NT2/D1 (cell line): Measurements from ENCODE around the gene ALLC.

Experiments
- DNase-seq: peaks from one replicate; pipeline ENCODE4 v3.0.0-alpha.2; 2011; ENCODE audit warnings: low read depth, low spot score
- H3K27me3 ChIP-seq: 2 replicates; pipeline ENCODE4 v1.6.0; 2011; ENCODE audit warnings: mild to moderate bottlenecking; ENCODE audit not compliant: insufficient read length, insufficient read depth
- H3K36me3 ChIP-seq: 2 replicates; pipeline ENCODE4 v1.6.1; 2011; ENCODE audit warnings: mild to moderate bottlenecking, low read length, mixed read lengths; ENCODE audit not compliant: insufficient read depth, insufficient read length
- H3K4me1 ChIP-seq: 2 replicates; pipeline ENCODE4 v1.5.1; 2011; ENCODE audit not compliant: insufficient read depth, insufficient read length
- H3K4me3 ChIP-seq: 2 replicates; pipeline ENCODE4 v1.5.1; 2011; ENCODE audit warnings: low read depth; ENCODE audit not compliant: insufficient read length
- H3K9ac ChIP-seq: 2 replicates; pipeline ENCODE4 v1.6.0; 2011; ENCODE audit warnings: low read depth; ENCODE audit not compliant: insufficient read length
- H3K9me3 ChIP-seq: 2 replicates; pipeline ENCODE4 v1.5.1; 2011; ENCODE audit warnings: mild to moderate bottlenecking, low read length; ENCODE audit not compliant: insufficient read depth
- SUZ12 ChIP-seq: IDR thresholded peaks from 2 replicates; pipeline ENCODE4 v1.6.1; 2011; ENCODE audit not compliant: insufficient read length, insufficient read depth; ENCODE audit errors: extremely low read depth
- YY1 ChIP-seq: IDR thresholded peaks from 2 replicates; pipeline ENCODE4 v1.6.1; 2011; ENCODE audit not compliant: insufficient read length, insufficient read depth
- ZNF274 ChIP-seq: IDR thresholded peaks from 2 replicates; pipeline ENCODE4 v1.6.1; 2011; ENCODE audit warnings: mild to moderate bottlenecking, low read depth, low read length

Gene ALLC

DNA sequence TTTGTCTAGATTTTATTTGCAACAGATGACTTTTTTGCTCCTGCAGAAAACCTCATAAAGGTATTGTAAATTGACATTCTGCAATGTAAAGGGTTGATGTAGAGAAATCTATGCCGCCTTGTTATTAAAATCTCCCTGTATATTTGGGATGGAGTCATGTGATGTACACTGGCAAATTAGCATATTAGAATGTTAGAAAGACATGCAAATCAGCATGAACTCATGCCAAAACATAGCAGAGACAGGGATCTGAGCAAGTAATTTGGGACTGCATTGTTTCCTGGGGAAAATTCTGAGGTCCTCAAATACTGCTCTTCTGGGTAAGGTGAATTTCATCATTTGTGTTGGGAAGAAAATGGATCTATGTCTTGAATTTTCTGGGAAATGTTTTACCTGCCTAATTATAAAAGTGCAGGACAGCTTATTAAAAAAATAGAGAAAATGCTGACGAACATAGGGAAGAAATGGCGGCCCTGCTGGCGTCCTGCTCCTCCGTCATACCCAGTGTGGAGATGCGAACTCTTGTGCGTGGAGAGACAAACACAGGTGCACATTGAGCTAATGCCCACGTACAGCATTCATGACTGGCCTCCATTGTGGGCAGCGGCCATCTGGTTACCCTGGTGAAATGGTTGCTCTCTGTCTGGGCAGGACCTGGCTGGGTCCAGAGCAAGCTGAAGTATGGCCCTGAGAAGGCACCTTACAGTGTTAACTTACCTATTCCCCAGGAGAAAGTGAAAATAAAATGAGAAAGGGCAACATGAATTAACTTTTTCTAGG lies 16.3 kb downstream of the ALLC start:
- no peaks in the 10 kb centered on the region for H3K36me3 ChIP-seq
- no peak overlapping the region for H3K9ac ChIP-seq
- H3K4me3 ChIP-seq: no peak overlapping the region
- no peaks in the 10 kb centered on the region for H3K27me3 ChIP-seq
- TF ChIP-seq YY1: no peak
- TF ChIP-seq ZNF274: no peak
- no peak for TF ChIP-seq SUZ12
- no peak for DNase-seq
- no peaks in the 10 kb centered on the region for H3K4me1 ChIP-seq
- H3K9me3 ChIP-seq: no peaks in the 10 kb centered on the region

DNA sequence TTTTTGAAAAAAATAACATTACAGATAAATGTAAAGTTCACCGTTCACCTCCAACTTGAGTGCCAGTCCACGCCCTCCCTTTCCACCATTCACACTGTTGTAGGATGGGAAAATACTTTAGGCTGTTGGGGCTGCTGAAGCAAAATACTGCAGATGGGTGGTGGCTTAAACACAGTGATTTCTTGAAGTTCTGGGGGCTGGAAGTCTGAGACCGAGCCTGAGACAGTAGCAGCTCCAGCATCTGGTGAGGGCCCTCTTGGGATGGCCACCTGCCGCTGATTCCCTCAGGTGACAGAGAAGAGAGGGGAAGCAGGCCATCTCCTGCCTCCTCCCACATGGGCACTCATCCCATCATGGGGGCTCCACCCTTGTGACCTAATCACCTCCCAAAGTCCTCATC lies 17.7 kb downstream of the ALLC start:
- Histone ChIP-seq H3K9ac (no peak overlapping the region), H3K27me3 (no peaks in the 10 kb centered on the region), H3K9me3 (no peaks in the 10 kb centered on the region), H3K36me3 (no peaks in the 10 kb centered on the region), H3K4me3 (no peak overlapping the region), H3K4me1 (no peaks in the 10 kb centered on the region)
- TF ChIP-seq YY1 (no peak), ZNF274 (no peak), SUZ12 (no peak)
- no peak for DNase-seq

DNA sequence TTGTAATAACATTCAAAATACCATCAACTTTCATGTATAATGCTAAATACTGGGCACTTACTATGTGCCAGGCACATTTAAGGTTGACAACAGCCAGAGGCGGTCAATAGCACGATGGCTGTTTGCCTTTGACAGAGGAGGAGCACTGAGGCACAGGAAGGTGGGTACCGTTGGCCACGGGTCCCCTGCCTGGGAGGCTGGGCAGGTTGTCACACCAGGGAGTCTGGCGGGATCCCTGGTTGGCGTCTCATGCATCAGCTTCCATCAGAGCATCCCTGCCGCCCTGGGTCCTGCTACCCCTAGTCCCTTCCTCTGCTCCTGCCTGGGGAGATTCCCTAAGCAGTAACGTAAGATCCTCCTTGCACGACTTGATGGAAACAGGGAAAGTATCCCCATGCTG lies 19.4 kb downstream of the ALLC start:
- H3K36me3 ChIP-seq: no peaks in the 10 kb centered on the region
- TF ChIP-seq YY1 (no peak), SUZ12 (no peak), ZNF274 (no peak)
- no peak for DNase-seq
- H3K9ac ChIP-seq: no peak overlapping the region
- H3K27me3 ChIP-seq: no peaks in the 10 kb centered on the region
- H3K4me3 ChIP-seq: no peak overlapping the region
- no peaks in the 10 kb centered on the region for H3K9me3 ChIP-seq
- H3K4me1 ChIP-seq: no peaks in the 10 kb centered on the region

DNA sequence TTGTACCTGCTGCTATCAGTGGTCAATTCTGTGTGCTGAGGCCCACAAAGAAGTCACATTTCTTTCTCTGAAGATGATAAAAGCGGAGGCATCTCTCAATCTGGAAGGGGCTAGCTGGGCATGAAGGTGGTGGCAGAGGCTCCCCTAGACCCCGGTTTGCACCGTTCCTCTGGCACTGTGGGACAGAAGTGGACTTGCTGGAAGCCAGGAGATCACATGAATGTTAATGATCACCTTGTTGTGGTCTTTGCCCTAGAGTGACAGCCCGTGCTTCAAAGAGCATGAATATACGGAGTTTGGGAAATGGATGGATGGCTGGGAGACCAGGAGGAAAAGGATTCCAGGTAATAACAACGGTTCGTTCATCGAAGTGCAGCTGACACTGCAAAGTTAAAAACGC lies 20.2 kb downstream of the ALLC start:
- no peaks in the 10 kb centered on the region for H3K9me3 ChIP-seq
- H3K36me3 ChIP-seq: no peaks in the 10 kb centered on the region
- no peak for DNase-seq
- H3K9ac ChIP-seq: no peak overlapping the region
- no peak for TF ChIP-seq YY1
- no peak for TF ChIP-seq SUZ12
- no peak for TF ChIP-seq ZNF274
- no peaks in the 10 kb centered on the region for H3K4me1 ChIP-seq
- H3K27me3 ChIP-seq: no peaks in the 10 kb centered on the region
- no peak overlapping the region for H3K4me3 ChIP-seq

GRCh38 chr2:3679180-3679579 lies 21.2 kb downstream of the ALLC start:
- Histone ChIP-seq H3K9me3 (no peaks in the 10 kb centered on the region), H3K36me3 (no peaks in the 10 kb centered on the region), H3K4me3 (no peak overlapping the region), H3K4me1 (no peaks in the 10 kb centered on the region), H3K9ac (no peak overlapping the region), H3K27me3 (no peaks in the 10 kb centered on the region)
- TF ChIP-seq YY1 (no peak), ZNF274 (no peak), SUZ12 (no peak)
- DNase-seq: no peak

DNA sequence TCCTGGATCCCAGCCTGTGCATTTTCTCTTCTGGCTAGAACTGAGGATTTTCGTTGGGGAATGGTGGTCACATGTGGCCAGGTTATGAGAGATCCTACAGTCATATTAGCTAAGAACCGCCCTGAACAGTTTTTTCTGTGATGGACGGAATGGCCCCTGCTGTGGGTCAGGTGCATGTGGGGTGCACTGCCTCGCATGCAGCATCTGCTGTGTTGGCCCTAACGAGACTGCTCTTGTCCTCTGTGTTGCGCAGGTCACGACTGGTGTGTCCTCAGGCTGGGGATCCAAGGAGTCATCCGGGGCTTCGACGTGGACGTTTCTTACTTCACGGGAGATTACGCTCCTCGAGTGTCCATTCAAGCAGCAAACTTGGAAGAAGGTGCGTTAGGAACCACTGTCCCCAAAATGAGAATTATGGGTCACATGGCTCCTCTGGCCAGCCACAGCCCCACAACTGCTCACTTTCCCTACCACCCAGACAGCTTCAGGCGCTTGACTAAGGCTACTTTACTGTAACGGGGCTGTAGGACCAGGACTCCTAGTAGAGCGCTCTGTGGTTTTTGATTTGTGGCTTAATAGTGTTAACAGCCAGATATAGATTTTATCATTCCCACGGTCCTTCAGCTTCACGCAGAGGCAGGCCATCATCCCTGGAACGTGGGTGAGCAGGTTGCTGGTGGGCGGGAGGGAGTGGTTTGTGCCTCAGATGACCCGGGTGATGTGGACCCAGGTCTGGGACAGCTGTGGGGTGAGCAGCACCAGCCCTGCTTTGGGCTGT lies 21.8 kb downstream of the ALLC start:
- no peaks in the 10 kb centered on the region for H3K9me3 ChIP-seq
- no peak overlapping the region for H3K4me3 ChIP-seq
- H3K4me1 ChIP-seq: no peaks in the 10 kb centered on the region
- H3K9ac ChIP-seq: no peak overlapping the region
- no peaks in the 10 kb centered on the region for H3K27me3 ChIP-seq
- TF ChIP-seq YY1: no peak
- no peak for TF ChIP-seq SUZ12
- TF ChIP-seq ZNF274: no peak
- no peak for DNase-seq
- H3K36me3 ChIP-seq: no peaks in the 10 kb centered on the region
